CD4-positive, alpha-beta T cell treated with Interleukin-4 for 1 hour (primary cell): ENCODE measurements around the gene HSPA12A.
"Not testable (repeated sequence)": the region's sequence is repeated elsewhere in the genome, so short reads cannot be mapped to it uniquely, and the experiment has no call there.

Experiments used
- DNase-seq, 2 donors: peaks; one replicate each; pipeline ENCODE4 v3.0.0-alpha.2; 2020 to 2022

Gene HSPA12A

GRCh38 chr10:116715839-116716377 is 26.5 kb downstream of the HSPA12A start:
- DNase-seq, result no peak

- DNase-seq, result no peak
Measured at GRCh38 chr10:116715341-116715740, 27.0 kb downstream of the HSPA12A start.

DNA sequence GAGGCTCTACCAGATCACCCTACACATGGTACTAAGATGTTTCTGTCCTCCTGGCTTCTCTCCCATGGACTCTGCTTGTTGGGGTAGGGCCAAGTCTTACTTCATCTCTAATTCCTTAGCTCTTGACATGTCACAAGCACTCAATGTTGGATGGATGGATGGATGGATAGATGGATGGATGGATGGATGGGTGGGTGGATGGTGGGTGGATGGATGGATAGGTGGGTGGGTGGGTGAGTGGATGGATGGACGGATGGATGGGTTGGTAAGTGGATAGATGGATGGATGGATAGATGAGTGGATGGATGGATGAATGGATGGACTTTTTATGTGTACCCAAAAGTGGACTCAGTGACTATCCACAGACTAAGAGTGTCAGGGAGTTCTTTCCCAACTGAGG is 28.5 kb downstream of the HSPA12A start:
- DNase-seq, result no peak

- no peak for DNase-seq
Measured at GRCh38 chr10:116712989-116713543, 29.3 kb downstream of the HSPA12A start.

DNA sequence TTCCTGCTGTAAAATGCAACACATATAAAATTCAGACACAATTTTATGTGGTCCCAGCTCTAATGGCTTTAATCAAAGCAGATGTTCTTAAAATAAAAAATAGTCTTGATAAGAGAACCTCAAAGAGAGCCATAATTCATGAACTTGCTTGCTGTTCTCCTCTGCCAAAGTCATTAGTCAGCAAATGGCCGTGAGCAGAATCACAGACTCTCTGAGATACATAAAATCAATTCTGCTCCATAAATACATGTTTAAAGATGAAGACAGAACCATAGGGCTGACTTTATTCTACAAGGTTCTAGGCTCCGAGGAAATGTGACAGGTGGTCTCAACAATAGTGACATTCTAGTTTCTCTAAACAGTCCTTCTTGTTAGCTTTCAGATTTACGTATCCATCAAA is 29.8 kb downstream of the HSPA12A start:
- no peak for DNase-seq

- DNase-seq, result not testable (repeated sequence)
Measured at GRCh38 chr10:116711803-116712202, 30.6 kb downstream of the HSPA12A start.

GRCh38 chr10:116710076-116710475 is 32.3 kb downstream of the HSPA12A start:
- DNase-seq, result no peak

GRCh38 chr10:116708877-116709276 is 33.5 kb downstream of the HSPA12A start:
- no peak for DNase-seq

- DNase-seq, result no peak
Measured at GRCh38 chr10:116708391-116708821, 34.0 kb downstream of the HSPA12A start.

DNA sequence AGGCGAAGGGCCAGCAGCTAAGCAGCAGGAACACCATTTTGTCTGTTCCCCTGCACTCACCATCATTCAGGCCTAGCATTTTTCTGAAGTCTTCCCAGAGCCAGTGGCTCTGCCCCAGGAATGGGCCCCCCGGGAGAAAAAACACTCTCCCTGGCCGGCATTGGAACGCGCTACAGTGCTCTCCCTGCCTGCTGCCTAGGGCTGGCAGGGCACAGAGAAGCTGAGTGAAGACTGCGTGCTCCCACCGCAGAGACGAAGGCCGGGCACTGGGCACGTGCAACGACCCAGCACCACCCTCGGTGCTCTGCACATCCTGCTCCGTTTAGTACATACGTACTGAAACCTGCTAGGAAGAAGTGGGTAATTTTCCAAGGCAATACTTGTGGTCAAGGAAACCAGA is 34.4 kb downstream of the HSPA12A start:
- no peak for DNase-seq

DNA sequence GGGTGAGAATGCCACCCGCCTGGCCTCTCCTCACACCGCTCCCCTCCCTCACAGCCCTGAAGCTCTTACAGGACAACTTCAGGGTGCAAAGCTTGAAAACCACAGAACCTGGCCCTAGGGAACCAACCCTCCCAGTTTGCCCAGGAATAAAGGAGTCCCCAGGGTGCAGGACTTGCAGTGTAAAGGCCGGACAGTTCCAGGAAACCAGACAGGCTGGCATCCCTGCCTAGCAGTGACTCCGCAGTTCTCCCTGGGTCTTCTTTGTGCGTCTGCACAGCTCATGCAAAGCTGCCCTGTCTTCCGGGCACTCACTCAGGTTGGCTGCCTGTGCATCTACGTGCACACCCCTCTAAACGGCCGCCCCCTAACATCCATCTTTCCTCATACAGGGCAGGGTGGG is 36.1 kb downstream of the HSPA12A start:
- DNase-seq, result no peak

- no peak for DNase-seq
Measured at GRCh38 chr10:116705498-116705897, 36.9 kb downstream of the HSPA12A start.

DNA sequence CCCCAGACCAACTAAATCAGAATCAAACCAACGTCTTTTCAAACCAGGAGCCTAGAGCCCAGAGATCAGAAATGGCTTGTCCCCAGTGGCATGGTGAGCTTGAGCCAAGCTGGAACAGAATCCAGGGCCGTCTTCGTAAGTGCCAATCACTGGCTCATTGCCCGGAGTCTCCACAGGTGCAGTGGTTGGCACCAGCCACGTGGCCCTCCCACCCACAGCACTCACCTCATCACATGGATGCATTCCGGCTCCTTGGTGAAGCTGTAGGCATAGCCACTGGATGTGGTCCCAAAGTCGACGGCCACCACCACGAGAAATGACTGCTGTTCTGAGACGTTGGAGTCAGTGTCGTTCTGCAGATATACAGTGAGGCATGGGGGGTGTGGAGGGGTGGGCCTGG is 37.4 kb downstream of the HSPA12A start:
- DNase-seq, result no peak

DNA sequence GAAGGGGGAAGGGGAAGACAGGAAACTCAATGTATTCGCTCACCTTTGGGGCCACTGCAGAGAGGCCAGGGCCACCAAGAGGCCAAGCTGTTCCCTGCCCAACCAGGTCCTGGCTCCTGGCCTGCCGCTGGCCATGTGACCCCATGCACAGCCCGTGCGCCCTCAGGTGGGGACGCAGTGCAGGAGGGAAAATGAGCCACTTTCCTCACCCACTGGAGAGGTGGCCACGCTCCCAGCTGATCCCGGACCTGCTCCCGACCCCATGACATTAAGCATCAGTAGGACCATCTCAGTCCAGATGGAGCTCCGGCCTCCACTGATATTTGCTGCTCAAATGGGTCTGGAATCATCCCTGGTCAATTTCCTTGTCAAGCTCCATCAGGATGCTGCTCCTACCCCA is 40.2 kb downstream of the HSPA12A start:
- no peak for DNase-seq

- no peak for DNase-seq
Measured at GRCh38 chr10:116699471-116700150, 42.8 kb downstream of the HSPA12A start.

DNA sequence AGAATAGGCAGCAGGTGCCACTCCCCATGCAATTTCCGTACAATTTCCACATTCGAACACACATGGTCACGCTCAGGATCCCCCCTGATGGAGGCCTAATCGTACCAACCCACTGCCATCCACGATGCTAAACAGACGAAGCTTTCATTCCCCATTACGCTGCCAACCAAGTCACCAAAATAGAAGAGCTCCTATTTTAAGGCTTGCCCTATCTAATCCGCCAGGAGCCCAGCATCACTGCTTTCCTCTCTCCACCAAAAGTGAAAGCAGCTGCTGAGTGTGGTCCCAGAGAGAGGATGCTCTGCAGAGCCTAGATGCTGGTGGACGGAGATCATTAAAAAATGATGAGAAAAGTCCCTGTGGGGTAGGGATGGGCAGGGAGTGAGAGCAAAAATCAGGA is 43.3 kb downstream of the HSPA12A start:
- DNase-seq, result no peak

DNA sequence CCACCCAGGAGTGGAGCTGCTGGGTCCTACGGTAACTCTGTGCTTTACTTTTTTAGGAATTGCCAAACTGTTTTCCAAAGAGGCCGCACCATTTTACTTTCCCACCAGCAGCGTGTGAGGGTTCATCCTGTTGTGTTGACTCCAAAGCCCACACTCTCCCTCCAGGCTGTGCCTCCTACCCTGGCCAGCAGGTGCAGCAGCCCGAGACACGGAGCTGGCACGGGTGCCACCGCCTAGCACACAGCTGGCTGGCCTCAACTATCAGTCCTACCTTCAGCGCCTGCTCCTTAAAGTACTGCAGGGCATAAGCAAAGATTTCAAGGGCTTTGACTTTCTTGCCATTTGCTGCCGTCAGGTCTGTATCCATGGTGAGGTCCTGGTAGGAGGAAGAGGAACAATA is 44.0 kb downstream of the HSPA12A start:
- no peak for DNase-seq

DNA sequence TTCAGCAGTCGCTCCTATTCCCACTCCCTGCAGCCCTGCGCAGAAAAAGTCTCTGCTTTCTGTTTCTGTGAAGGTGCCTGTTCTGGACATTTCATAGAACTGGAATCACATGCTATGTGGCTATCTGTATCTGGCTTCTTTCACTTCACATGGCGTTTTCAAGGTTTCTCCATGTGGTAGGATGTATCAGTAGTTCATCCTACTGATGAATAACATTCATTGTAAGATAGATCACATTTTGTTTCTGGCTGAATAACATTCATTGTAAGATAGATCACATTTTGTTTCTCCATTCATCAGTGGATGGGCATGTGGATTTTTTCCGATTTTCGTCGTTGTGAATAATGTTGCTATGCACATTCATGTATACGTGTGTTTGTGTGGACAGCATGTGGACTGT is 44.5 kb downstream of the HSPA12A start:
- DNase-seq, result no peak

DNA sequence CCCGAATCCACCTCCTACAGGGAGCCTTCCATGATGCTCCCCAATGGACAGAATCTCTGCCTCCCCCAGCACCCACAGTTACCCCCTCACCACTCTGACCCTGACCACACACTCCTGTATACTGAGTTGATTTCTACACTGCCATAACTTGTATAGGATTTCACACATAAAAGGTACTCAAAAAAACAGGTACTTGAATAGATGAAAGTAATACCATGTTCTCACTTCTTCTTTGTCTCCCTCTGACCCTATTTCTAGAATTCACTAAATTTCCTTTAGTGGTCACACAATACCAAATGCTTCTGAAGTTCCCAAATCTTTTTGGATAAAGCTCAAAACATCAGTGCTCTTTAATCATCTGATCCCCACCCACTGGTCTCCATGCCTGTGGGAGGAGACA is 45.4 kb downstream of the HSPA12A start:
- DNase-seq, result no peak

- DNase-seq, result no peak
Measured at GRCh38 chr10:116694927-116695268, 47.5 kb downstream of the HSPA12A start.

DNA sequence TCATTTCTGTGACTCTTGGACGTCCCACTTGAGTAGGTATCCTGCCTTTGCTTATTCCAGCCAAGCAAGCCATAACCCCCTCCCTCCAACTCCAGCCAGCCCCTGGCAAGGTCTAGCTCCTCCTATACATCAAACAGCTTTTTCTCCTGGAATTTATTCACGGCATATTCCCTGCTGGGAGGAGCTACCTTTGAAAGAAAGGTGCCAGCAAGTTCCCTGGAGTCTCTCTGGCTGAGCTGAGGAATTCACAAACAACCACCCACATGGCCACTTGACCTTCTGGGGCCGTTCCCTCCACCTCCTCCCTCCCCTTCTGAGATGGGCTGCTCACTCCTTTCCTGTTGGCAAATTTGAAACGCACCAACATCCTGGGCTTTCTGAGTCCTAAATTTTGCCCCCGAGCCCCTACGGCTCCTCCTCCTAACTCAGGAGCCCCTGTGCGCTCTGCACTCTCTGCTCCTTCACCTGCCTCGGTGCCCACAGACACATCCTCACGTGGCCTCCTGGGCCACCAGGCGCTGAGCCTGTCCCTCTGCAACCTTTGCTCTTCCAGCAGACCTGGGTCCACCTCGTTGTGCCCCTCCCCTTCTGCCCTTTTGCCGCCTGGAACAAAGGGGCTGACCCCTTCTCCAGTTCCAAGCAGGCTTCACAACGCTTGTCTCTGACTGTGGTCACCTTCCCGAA is 48.0 kb downstream of the HSPA12A start:
- no peak for DNase-seq

- DNase-seq, result no peak
Measured at GRCh38 chr10:116692225-116692624, 50.1 kb downstream of the HSPA12A start.

GRCh38 chr10:116691635-116692034 is 50.7 kb downstream of the HSPA12A start:
- DNase-seq, result no peak
